Activated CD4-positive, CD25-positive, alpha-beta regulatory T cell treated with anti-CD3 and anti-CD28 coated beads, Interleukin-2, amount 50 U/mL, for 72 hours (primary cell): ENCODE data around the gene DDR1.

Experiments used
- DNase-seq: peaks from one replicate; pipeline ENCODE4 v3.0.0; 2021

The DDR1 gene

DNA sequence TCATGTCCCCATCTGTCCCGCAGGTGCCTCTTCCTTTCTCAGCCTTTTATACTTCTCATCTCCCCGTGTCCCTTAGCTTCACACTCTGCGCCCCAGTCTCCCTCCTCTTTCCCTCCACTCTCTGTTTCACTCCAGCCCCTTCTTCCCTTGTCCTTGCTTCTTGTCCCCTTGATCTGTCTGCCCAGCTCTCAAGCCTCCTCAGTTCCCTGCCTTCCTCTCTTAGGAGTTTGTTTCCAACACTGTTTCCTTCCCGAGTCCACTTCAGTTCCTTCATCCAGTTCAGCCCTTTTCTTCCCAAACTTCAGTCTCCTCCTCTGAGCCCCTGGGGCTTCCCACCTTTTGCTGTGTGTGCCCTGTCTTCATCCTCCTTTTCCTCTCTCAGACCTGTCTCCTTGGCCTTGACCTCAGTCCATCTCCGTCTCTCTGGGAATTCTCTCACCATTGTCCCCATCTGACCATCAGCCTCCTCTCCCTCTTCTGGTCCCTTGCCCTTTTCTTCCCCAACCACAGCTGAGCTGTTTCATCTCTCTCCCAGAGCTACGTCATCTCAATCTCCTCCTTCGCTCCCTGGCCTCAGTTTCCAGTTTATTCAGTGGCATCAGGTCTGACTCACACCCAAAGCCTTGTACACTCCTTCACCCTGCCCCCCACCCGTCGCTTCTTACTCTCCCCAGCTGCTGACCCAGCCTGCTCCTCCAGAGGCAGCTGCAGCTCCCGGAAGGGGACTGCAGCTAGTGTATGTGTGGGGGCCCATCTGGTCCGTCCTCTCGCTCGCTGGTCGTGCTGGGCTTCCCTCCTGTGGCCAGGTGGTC is 2.7 kb upstream of the DDR1 start:
- peak; percentile 27 for DNase-seq

DNA sequence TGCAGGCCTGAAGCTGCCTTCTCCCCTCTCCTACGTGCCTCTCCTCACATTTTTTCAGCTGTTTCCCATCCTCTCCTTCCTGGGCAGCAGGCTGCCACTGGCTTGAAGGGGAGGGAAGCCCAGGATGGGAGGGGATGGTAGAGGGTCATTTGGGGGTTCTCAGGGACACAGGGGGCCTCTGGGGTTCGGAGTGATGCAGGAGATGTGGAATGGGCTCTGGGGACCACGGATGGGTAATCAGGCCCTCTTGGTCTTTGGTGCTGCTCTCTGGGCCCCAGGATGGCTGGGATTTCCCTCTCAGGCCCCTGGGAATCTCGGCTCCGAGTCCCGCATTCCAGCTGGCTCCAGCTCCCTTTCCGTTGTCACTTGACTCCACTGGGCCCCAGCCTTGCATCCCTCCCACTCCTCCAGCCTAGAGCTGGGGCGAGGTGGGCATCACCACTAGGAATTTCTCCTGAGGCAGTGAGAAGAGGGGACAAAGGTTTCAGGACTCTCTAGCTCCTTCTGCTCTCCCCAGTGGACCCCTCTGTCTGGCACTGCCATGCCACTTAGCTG is 2.0 kb upstream of the DDR1 start:
- DNase-seq, result peak; percentile 25

DNA sequence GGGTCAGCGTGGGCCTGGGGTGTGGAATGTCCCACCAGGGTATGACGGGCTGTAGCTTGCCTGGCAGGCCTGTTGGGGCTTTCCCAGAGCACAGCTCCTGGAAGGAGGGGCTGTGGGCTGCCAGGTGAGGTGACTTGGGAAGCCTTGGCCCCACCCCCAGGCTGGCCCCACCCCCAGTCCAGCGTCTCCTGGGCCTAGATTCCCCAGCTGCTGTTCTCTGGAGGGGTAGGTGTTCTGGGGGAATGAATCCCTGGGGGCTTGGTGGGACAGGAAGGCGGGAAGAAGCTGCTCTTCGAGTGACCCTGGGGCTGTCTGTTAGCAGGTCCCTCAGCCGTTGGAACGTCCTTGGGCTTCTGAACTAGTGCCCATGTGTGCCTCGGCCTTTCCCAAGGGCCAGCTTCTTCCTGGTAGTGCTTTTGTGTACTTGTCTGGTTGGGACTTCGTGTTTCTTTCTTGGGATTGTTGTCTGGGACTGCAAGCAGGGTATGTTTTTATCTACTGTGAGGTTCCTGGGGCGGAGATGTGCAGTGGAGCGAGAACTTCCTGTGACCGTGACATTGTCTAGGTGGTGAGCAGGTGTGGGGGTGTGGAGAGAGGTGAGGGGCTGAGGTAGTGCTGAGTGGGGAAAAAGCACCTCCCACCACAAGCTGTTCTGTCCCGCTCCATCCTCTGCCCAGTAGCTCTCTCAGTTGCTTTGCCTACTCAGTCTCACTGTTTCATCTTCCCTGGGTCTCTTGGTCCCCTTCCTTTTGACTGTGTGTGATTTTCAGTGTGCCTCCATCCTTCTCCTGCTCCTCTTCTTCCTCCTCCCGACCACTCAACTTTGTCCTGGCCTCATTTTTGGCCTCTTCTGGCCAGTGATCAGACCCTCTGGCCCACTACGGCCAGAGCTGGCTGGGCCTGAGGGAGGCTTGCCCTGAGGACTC is 1.3 kb upstream of the DDR1 start:
- DNase-seq, result peak; percentile 29

DNA sequence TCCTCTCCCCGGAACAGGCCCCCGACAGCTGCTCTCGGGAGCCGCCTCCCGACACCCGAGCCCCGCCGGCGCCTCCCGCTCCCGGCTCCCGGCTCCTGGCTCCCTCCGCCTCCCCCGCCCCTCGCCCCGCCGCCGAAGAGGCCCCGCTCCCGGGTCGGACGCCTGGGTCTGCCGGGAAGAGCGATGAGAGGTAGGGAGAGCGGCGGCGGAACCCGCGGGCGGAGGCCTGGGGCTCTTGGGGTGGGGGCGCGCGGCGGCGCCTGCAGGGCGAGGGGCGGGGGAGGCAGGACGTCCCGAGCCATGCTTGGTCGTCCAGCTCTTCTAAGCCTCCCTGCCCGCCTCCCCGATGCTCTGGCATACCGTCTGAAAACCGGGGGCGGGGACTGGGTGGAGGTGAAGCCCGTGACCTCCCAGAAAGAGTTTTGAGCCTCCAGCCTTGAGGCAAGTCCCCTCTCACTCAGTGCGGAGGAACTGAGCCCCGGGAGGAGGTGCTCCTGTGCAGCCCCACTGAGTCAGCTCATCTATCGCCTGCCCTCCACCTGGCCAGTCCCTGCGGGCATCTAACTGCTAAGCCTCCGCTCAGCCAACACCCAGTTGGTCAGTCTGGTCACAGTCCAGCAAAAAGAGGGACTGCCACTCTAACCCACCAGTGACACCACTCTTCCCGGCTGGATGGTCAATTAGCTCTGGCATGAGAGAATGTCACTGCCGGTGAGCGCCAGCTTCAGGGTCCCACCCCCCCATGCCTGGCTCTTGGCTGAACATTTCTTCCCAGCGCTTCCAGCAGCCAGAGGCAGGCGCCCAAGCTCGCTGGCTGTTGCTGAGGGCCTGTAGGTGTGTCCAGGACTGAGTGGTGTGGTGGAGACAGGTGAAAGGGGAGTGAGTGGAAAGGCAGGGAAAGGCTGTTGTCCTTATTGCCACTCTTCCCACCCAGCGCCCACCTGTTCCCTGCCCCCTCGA is 482 bp downstream of the DDR1 start:
- DNase-seq, result peak; percentile 45

DNA sequence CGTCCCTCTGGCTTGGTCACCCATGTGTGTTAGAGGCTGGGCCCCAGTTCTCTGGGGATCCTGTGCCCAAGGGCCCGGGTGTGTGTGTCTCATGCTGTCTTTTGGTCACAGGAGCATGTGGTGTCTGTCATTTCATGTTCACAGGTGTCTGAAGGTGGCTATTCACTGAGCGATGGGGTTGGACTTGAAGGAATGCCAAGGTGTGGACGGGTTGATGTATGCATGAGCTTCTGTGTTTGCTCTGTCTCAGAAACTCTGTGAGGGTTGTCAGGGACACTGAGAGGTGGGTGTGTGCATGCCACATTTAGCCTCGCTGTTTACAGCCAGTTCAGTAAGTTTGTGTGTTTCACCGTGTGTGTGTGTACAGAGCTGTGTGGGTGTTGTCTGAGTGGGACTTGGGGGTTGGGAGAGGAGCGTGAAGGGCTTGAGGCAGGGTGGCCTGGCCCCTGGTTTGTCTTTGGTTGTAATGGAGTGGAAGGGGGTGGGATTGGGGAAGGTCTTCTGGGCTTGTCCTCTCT is 1.2 kb downstream of the DDR1 start:
- DNase-seq, result peak; percentile 26

DNA sequence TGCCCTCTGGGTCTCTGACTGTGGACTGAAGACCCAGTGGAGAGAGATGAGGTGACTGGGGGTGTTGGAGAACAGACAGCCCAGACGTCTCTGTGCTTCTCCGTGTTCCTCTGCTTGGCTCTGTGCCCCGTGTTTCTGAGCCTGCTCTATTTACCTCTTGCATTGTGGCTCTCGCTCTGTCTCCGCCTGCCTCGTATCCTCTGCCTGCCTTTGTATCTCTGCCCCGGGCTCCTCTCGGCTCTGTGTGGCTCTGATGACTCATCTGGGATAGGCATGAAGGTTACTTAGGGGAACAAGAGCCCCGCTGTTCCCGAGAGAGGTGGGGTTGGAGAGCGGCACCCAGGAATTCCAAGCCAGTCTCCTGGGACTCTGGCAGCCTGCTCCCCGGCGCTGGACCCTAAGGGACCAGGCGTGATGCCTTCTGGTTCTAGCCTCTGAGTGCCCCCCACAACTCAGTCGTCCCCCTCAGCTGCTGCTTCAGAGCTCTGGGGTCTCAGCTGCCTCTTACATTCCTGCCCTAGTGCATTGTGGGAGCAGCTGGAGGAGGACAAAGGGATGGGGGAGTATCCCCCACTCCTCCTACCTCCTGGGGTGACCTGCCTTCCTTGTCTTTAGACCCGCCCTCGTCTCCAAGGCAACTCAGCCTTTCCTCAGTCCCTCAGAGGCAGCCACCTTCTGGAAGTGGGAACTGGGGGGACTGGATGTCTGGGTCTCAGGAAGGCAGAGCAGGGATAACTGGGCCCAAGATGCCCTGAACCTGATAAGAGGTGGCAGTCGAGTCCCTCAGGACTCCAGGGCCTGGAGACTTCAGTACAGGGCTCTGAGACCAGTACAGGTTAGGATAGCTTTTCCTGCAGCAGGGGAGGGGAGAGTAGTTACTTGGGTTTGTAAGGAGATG is 1.9 kb downstream of the DDR1 start:
- DNase-seq, result peak; percentile 26

DNA sequence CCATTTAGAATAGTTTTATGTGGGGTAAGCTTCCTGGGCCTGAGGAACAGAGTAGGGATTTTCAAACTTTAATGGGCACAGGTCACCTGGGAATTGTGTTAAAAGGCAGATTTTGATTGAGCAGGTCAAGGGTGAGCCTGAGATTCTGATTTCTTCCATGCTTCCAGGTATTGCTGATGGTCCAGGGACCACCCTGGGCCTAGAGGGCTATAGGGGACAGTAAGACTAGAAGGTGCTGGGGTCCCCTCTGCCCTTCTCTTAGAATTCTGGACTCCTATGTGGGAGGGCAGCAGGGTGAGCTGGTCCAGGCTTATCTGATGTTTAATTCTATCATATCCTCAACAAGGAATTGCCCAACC is 2.6 kb downstream of the DDR1 start:
- peak; percentile 0 for DNase-seq

DNA sequence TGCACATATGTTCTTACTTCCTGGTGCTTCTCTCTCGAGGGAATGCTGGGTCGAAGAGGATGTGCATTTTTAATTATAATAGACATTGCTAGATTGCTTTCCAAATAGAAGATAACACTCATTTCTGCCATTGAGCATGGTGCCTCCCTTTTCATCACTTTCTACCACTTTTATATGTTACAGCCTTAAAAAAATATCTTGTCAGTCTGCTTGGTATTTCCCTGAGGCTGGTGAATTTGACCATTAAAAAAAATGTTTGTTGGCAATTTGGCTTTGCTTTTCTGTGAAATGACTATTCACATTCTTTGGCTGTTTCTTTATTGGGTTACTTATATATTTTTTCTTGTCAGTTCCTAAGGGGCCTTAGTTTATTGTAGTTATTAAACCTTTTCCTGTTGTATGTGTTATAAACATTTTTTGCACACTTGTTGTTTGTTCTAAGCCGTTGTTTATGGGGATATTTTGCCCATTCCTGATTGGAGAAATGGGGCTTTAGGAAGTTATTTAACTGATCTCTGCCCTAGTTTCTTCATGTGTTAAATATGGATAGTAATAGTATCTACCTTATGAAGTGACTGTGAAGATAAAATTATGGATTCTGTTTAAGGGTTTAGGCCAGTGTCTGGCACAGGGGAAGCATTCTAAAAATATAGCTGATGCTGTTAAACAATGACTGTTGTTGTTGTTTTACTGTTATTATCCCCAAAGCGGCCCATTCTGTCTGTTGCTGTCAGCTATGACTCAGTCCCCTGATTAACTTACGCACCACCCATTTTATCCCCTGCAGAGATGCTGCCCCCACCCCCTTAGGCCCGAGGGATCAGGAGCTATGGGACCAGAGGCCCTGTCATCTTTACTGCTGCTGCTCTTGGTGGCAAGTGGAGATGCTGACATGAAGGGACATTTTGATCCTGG is 3.8 kb downstream of the DDR1 start:
- no peak for DNase-seq

DNA sequence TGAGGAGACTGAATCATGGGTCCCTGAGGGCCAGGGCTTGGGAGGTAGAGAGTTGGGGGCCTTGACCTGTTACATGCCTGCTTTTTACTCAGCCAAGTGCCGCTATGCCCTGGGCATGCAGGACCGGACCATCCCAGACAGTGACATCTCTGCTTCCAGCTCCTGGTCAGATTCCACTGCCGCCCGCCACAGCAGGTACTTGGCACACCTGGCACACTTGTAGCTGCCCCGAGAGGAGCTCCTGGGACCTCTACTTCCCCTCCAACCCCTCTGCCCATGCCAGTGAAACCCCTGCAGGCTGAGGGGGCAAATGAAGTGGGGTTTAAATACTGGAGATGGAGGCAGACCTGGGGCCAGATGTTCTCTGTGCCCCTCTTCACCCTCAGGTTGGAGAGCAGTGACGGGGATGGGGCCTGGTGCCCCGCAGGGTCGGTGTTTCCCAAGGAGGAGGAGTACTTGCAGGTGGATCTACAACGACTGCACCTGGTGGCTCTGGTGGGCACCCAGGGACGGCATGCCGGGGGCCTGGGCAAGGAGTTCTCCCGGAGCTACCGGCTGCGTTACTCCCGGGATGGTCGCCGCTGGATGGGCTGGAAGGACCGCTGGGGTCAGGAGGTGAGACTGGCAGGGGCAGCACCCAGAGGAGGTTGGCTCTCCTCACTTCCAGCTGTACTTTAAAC is 4.6 kb downstream of the DDR1 start:
- no peak for DNase-seq

DNA sequence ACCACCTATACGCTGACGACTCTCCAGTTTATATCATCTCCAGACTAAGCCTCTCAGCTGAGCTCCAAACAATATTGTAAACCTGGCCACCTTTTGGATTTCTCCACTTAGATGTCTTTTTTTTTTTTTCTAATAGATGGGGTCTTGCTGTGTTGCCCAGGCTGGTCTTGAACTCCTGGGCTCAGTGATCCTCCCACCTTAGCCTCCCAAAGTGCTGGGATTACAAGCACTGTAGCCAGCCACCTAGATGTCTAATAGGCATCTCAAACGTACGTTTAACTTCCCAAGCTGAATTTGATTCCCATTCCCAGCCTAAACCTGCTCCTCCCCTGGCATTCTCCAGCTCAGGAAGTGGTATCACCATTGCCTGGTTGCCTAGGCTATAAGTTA is 5.2 kb downstream of the DDR1 start:
- DNase-seq, result no peak

DNA sequence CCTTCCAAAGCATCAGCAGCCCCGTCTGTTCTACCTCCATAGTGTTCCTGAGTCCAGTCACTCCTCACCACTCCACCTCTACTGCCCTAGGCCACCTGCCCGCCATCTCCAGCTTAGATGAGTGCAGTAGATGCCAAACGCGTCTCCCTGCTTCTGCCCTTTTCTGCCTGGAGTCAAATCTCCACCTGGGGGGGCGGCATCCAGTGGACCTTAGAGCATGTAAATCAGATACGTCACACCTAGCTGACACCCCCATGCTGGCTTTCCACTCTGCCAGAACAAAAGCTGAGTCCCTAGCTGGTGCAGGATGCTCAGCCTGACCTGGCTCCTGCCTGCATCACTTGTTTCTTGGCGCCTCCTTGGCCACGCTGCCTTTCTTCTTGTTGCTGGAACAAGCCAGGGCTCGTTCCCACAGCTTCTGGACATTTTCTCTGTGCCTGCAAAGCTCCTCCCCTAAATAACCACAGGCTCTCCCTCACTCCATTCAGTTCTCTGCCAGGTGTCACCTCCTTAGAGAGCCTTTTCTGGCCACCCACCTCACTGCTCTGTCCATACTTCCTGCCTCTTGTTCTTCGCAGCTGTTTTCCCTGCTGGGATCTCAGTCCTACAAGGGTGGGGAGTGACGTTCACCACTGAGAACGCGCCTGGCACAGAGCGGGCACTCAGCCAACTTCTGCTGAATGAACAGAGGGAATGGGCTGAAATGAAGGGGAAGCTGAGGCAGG is 5.8 kb downstream of the DDR1 start:
- peak; percentile 5 for DNase-seq

DNA sequence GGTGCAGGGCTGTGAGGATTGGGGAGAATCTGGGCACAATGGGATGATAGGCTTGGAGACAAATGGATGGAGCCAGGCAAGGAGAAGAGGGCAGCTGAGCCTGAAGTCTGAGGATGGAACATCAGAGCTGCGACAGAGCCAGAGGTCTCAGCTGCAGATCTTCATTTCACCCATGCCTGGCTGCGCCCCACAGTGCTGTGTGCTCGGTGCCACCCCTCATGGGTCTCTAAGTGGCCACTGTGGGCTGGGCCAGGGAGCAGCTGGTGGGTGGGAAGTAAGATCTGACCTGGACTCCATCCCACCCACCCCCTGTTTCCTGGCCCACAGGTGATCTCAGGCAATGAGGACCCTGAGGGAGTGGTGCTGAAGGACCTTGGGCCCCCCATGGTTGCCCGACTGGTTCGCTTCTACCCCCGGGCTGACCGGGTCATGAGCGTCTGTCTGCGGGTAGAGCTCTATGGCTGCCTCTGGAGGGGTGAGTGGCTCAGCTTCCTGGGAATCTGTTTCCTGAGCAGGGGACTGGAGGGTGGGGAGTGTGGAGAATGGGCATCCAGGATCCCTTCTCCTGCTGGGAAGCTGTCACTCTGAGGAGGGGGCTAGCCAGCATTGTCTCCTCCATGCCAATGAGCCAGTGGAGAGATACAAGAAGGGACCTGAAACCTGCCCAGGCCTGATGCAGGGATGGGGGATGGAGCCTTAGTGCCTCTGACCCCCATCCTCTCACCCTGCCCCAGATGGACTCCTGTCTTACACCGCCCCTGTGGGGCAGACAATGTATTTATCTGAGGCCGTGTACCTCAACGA is 6.5 kb downstream of the DDR1 start:
- DNase-seq, result no peak

DNA sequence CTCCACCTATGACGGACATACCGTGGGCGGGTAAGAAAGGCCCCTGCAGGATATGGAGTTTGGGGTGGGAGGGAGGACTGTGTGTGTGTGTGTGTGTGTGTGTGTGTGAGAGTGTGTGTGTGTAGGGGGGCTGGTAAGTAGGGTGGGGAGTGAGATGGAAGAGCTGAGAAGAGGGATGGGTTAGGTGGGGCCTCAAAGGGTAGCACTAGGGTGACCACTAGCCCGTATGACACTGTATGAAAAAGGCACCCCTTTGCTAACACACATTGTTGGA is 7.1 kb downstream of the DDR1 start:
- no peak for DNase-seq

DNA sequence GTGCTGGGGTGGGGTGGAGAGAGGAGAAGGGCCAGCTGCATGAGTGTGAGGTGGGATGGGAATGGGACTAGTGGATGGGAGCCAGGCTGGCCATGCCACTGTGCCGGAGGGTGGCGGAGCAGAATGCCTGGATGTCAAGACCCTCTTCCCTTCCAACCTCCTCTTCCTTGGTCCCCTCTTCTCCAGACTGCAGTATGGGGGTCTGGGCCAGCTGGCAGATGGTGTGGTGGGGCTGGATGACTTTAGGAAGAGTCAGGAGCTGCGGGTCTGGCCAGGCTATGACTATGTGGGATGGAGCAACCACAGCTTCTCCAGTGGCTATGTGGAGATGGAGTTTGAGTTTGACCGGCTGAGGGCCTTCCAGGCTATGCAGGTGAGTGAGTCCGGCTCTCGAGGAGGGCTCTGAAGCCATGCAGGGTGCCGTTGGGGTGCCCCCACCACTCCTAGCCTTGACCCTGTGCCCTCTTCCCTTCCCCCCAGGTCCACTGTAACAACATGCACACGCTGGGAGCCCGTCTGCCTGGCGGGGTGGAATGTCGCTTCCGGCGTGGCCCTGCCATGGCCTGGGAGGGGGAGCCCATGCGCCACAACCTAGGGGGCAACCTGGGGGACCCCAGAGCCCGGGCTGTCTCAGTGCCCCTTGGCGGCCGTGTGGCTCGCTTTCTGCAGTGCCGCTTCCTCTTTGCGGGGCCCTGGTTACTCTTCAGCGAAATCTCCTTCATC is 7.7 kb downstream of the DDR1 start:
- no peak for DNase-seq

DNA sequence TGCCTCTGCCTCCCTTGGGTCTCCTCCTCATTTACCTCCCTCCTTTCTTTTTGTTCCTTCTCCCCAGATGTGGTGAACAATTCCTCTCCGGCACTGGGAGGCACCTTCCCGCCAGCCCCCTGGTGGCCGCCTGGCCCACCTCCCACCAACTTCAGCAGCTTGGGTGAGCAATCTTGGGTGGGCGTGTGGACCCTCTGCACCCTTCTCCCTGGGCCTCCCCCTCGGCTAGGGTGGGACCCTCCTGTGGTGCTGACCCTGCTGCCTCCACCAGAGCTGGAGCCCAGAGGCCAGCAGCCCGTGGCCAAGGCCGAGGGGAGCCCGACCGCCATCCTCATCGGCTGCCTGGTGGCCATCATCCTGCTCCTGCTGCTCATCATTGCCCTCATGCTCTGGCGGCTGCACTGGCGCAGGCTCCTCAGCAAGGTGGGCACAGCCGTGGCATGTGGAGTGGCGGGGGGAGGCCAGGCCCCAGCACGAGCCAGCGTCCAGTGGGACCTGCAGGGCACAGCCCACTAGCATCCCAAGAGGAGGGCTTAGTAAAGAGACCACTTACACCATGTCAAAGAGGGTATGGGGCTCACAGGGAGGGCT is 8.8 kb downstream of the DDR1 start:
- no peak for DNase-seq

DNA sequence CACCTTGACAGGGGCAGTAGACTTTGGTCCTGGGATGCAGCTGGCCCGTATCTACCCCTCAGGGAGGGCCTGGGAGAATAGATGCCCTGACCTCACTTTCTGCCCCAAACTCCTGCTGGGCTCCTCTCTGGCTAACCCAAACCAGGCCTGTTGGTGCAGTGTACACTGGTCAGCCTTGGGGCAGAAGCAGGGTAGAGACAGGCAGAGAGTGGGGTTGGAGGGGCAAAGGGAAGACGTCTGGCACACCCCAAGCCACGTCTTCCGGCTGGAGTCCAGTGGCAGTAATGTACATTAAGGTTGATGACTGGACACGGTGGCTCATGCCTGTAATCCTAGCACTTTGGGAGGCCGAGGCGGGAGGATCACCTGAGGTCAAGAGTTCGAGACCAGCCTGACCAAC is 9.3 kb downstream of the DDR1 start:
- DNase-seq, result no peak

DNA sequence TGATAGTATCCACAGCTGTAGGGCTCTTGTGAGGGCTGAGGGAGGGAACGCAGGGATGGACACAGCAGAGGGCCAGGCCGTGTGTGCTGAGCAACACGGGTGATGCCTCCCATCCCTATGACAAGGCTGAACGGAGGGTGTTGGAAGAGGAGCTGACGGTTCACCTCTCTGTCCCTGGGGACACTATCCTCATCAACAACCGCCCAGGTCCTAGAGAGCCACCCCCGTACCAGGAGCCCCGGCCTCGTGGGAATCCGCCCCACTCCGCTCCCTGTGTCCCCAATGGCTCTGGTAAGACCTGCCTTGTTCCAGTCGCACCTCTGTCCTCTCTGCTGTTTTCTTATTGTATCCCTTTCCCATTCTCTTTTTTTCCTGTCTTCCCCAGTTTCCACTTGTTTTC is 10.1 kb downstream of the DDR1 start:
- DNase-seq, result no peak
